ENCODE data around the gene ATP2B3.

- no peak for TF ChIP-seq CTCF (IDR thresholded peaks at IDR 0.05)
- no peak for TF ChIP-seq POLR2A (IDR thresholded peaks at IDR 0.05)
- no peak for TF ChIP-seq POLR2AphosphoS5 (IDR thresholded peaks at IDR 0.05; ENCODE audit: insufficient read depth in 1 of 2, low read depth in 1 of 2)
These were observed 74.8 kb downstream of the ATP2B3 start for GRCh38 chrX:153592091-153592833.
